ES-I3 (cell line): Measurements from ENCODE around the gene KRT40.

ENCODE experiments used
- H3K36me3 ChIP-seq: 2 replicates; pipeline ENCODE4 v1.6.1; 2013; ENCODE audit warnings: mild to moderate bottlenecking, low read length, control low read depth, moderate library complexity; ENCODE audit not compliant: insufficient read depth
- H3K4me1 ChIP-seq: 2 replicates; pipeline ENCODE4 v1.6.1; 2013; ENCODE audit warnings: mild to moderate bottlenecking, control low read depth, low read length; ENCODE audit not compliant: insufficient read depth
- H3K9ac ChIP-seq: 2 replicates; pipeline ENCODE4 v1.6.1; 2013; ENCODE audit warnings: low read depth, mild to moderate bottlenecking, low read length, moderate library complexity
- H3K9me3 ChIP-seq: 2 replicates; pipeline ENCODE4 v1.6.1; 2013; ENCODE audit warnings: mild to moderate bottlenecking, low read length, moderate library complexity; ENCODE audit not compliant: control insufficient read depth, insufficient read depth

Gene KRT40

GRCh38 chr17:40980596-40980995 lies 3.5 kb downstream of the KRT40 start:
- H3K4me1 ChIP-seq, result peaks cover 8% of the 10 kb centered on the region; the same call in 1 of the 2 replicates
- H3K9me3 ChIP-seq, result no peaks in the 10 kb centered on the region
- H3K36me3 ChIP-seq, result no peaks in the 10 kb centered on the region
- no peak overlapping the region for H3K9ac ChIP-seq

DNA sequence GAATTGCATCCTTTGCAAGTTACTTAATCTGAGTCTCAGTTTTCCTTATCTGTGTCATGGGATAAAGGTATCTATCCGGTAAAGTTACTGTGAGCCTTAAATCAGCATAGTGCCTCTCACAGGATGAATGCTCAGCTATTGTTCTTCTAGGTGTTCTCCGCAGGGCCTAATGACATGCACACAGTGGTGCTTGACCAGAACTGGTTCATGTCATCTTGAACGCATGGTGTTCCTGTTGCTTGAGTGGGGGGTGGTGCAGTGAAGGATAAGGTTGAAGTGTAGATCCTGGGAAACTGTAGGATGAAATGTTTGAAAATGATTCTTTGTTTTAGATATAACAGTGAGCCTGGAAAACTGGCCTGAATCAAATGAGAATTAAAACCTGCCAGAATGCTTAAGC lies 4.0 kb downstream of the KRT40 start:
- Histone ChIP-seq H3K4me1 (peaks cover 8% of the 10 kb centered on the region; the same call in 1 of the 2 replicates), H3K9ac (no peak overlapping the region), H3K9me3 (no peaks in the 10 kb centered on the region), H3K36me3 (no peaks in the 10 kb centered on the region)

GRCh38 chr17:40978575-40979151 lies 5.5 kb downstream of the KRT40 start:
- no peaks in the 10 kb centered on the region for H3K9me3 ChIP-seq
- no peaks in the 10 kb centered on the region for H3K36me3 ChIP-seq
- no peak overlapping the region for H3K9ac ChIP-seq
- H3K4me1 ChIP-seq, result peaks cover 8% of the 10 kb centered on the region; the same call in 1 of the 2 replicates

- Histone ChIP-seq H3K9me3 (no peaks in the 10 kb centered on the region; the same call in 1 of the 2 replicates), H3K9ac (no peak overlapping the region), H3K36me3 (no peaks in the 10 kb centered on the region), H3K4me1 (peaks cover 6% of the 10 kb centered on the region; the same call in 1 of the 2 replicates)
These were observed 8.6 kb downstream of the KRT40 start for GRCh38 chr17:40975516-40975915.

GRCh38 chr17:40974366-40974765 lies 9.8 kb downstream of the KRT40 start:
- Histone ChIP-seq H3K4me1 (no peaks in the 10 kb centered on the region), H3K9ac (no peak overlapping the region), H3K9me3 (no peaks in the 10 kb centered on the region; the same call in 1 of the 2 replicates), H3K36me3 (no peaks in the 10 kb centered on the region)

GRCh38 chr17:40967582-40967981 lies 16.5 kb downstream of the KRT40 start:
- H3K9ac ChIP-seq, result no peak overlapping the region
- no peaks in the 10 kb centered on the region; the same call in 1 of the 2 replicates for H3K9me3 ChIP-seq
- no peaks in the 10 kb centered on the region for H3K4me1 ChIP-seq
- no peaks in the 10 kb centered on the region for H3K36me3 ChIP-seq

DNA sequence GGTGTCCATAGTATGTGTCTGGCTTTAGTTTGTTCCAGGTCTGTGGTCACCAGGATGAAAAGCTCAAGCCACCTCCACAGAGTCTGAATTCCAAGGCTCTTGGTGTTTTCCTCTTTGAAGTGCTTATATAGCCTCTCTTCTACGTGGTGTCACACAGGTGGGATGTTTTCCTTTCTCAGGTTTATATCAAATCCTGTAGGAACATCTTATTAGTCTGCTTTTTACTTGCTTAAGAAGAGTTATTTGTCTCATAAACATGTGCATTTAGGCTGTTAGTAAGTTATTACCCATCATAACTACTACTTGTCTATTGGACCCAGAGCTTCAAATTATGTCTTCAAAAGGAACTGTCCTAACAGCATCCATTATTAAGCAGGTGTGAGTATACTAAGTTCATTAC lies 17.3 kb downstream of the KRT40 start, which contains the start of gene KRT39:
Gene KRT39, minus strand, starts transcription at position 101 of the 400 bp plus-strand sequence. Its CDS starts 92 bp downstream, at position 9.
- Histone ChIP-seq H3K36me3 (no peaks in the 10 kb centered on the region), H3K9ac (no peak within 1 kb of the TSS), H3K4me1 (no peaks in the 10 kb centered on the region), H3K9me3 (no peaks in the 10 kb centered on the region; the same call in 1 of the 2 replicates)

DNA sequence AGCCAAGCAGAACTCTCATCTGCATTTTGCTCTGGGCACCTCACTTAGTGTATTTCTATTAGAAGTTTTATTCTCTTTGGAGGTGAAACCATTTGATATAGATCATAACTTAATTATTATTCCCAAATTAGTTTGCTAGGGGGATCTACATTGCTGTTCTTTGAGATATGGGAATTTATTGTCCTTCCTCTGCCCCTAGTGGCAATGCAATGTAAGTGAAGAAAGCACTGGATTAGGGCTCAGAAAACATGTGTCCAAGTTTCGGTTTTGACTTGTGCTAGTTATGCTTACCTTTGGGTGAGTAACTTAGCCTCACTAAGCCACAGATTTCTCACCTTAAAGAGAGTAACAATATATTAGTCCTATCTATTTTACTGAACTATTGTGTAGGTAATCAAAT lies 20.3 kb downstream of the KRT40 start:
- no peaks in the 10 kb centered on the region for H3K9me3 ChIP-seq
- H3K36me3 ChIP-seq, result no peaks in the 10 kb centered on the region
- H3K4me1 ChIP-seq, result no peaks in the 10 kb centered on the region
- no peak overlapping the region for H3K9ac ChIP-seq

GRCh38 chr17:40962059-40962561 lies 22.0 kb downstream of the KRT40 start:
- Histone ChIP-seq H3K36me3 (no peaks in the 10 kb centered on the region), H3K9me3 (no peaks in the 10 kb centered on the region), H3K4me1 (peaks cover 12% of the 10 kb centered on the region), H3K9ac (no peak overlapping the region)

DNA sequence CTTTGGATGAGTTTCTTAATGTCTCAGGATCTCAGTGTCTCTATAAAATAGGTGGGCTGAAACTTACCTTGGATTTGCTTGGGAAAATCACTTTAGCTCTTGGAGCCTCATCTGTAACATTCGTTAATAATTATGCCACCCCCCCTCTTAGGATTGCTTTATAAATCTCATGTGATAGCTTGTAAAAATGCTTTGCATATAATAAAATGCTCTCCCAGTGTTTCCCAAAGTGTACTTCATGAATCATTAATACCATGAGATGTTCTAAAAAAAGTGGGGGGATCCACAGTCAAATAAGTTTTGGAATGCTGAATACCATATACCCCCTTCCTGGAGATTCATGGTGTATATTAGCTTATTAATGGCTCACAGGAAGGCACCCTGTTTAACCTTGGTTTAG lies 22.5 kb downstream of the KRT40 start:
- Histone ChIP-seq H3K9me3 (no peaks in the 10 kb centered on the region), H3K36me3 (no peaks in the 10 kb centered on the region), H3K9ac (no peak overlapping the region), H3K4me1 (peaks cover 18% of the 10 kb centered on the region)

DNA sequence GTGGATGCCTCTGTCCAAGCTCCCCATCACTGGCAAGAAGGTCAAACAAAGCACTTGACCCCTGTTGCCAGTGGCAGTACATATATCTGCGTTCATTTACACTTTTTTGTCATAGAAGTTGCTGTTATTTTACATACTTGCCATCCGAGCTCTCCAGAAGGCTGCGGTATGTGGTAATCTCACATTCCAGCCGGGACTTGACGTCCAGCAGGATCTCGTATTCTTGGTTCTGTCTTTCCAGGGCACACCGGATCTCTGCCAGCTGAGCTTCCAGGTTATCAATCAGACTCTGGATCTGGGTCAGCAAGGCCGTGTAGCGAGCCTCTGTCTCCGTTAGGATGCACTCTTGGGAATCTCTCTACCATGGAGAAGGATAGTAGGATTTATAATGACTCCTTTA lies 24.0 kb downstream of the KRT40 start:
- no peaks in the 10 kb centered on the region for H3K36me3 ChIP-seq
- peaks cover 18% of the 10 kb centered on the region for H3K4me1 ChIP-seq
- no peaks in the 10 kb centered on the region for H3K9me3 ChIP-seq
- H3K9ac ChIP-seq, result no peak overlapping the region

GRCh38 chr17:40958086-40958953 lies 25.8 kb downstream of the KRT40 start:
- Histone ChIP-seq H3K9ac (no peak overlapping the region), H3K36me3 (no peaks in the 10 kb centered on the region), H3K9me3 (no peaks in the 10 kb centered on the region), H3K4me1 (peaks cover 18% of the 10 kb centered on the region)

GRCh38 chr17:40956401-40957254 lies 27.5 kb downstream of the KRT40 start:
- Histone ChIP-seq H3K9me3 (no peaks in the 10 kb centered on the region), H3K36me3 (no peaks in the 10 kb centered on the region), H3K9ac (no peak overlapping the region), H3K4me1 (peaks cover 18% of the 10 kb centered on the region)

GRCh38 chr17:40953881-40954280 lies 30.2 kb downstream of the KRT40 start:
- H3K36me3 ChIP-seq, result no peaks in the 10 kb centered on the region
- no peak overlapping the region for H3K9ac ChIP-seq
- H3K4me1 ChIP-seq, result peaks cover 18% of the 10 kb centered on the region
- H3K9me3 ChIP-seq, result no peaks in the 10 kb centered on the region
